Transverse colon (tissue), 4 donors: ENCODE data around the gene MZT2A. TPM values are rescaled to one million over a fixed set of nuclear protein-coding genes. Genes with fewer than 3 reads are reported as not detected.
"Not testable (repeated sequence)": the region's sequence is repeated elsewhere in the genome, so short reads cannot be mapped to it uniquely, and the experiment has no call there.

Experiments
- DNase-seq: peaks from one replicate; pipeline ENCODE4 v3.0.0-alpha.2; 2019
- H3K27ac ChIP-seq, 4 donors: fragments of 200-600 bp; sonication (generic); 2 replicates each; pipeline ENCODE4 v1.5.1; 2016 to 2018; ENCODE audit warnings: inconsistent platforms in 4 of 4
- H3K27me3 ChIP-seq: fragments of 200-600 bp; sonication (generic); 2 replicates; pipeline ENCODE4 v1.5.1; 2017; ENCODE audit warnings: inconsistent platforms
- H3K36me3 ChIP-seq, 4 donors: fragments of 200-600 bp; sonication (generic); 2 replicates each; pipeline ENCODE4 v1.5.1; 2017 to 2019; ENCODE audit warnings: inconsistent platforms in 4 of 4
- H3K4me1 ChIP-seq, 4 donors: fragments of 200-600 bp; sonication (generic); 2 replicates each; pipeline ENCODE4 v1.5.1; 2017 to 2020; ENCODE audit warnings: inconsistent platforms in 4 of 4
- H3K4me3 ChIP-seq, 4 donors: fragments of 200-600 bp; sonication (generic); 1 replicate in 1 of 4; 2 replicates in 3 of 4; pipeline versions ENCODE4 v1.5.1 to v1.6.1; 2017 to 2019; ENCODE audit warnings: inconsistent platforms in 4 of 4
- H3K9me3 ChIP-seq, 2 donors: fragments of 200-600 bp; sonication (generic); 2 replicates each; pipeline ENCODE4 v1.5.1; 2017 to 2019; ENCODE audit warnings: inconsistent platforms in 2 of 2
- WGBS, 2 donors: methylation state at CpG; one replicate each; pipeline ENCODE4 v1.1.5; 2018; ENCODE audit warnings: low coverage in 1 of 2; 5-methylcytosine and 5-hydroxymethylcytosine counted together
- in situ Hi-C, 4 donors: fragments of 200-750 bp; cut with MboI; loops; one replicate each; pipeline versions ENCODE4 v1.15.0 to v1.15.1; 2017; ENCODE audit warnings: low sequenced_read_pairs in 3 of 4, low pct_ligation_motif_present in 1 of 4, low pct_unique_long_range_greater_than_20kb in 1 of 4
- intact Hi-C: fragments of 100-400 bp; cut with DNase I; formaldehyde crosslinking; loops from one replicate; pipeline ENCODE4 v1.15.1; 2023; ENCODE audit warnings: low total_unique reads
- total RNA-seq, 4 donors: library from RNA; depleted of rRNA; stranded (reverse); fragments of >200 nt; gene quantifications; one replicate each; pipeline ENCODE4 v1.1.0, GENCODE V29; 2016

Gene MZT2A
- total RNA-seq, 4 donors from 2014 or later: 13.5 to 85.3 (median 43.4) TPM

DNA sequence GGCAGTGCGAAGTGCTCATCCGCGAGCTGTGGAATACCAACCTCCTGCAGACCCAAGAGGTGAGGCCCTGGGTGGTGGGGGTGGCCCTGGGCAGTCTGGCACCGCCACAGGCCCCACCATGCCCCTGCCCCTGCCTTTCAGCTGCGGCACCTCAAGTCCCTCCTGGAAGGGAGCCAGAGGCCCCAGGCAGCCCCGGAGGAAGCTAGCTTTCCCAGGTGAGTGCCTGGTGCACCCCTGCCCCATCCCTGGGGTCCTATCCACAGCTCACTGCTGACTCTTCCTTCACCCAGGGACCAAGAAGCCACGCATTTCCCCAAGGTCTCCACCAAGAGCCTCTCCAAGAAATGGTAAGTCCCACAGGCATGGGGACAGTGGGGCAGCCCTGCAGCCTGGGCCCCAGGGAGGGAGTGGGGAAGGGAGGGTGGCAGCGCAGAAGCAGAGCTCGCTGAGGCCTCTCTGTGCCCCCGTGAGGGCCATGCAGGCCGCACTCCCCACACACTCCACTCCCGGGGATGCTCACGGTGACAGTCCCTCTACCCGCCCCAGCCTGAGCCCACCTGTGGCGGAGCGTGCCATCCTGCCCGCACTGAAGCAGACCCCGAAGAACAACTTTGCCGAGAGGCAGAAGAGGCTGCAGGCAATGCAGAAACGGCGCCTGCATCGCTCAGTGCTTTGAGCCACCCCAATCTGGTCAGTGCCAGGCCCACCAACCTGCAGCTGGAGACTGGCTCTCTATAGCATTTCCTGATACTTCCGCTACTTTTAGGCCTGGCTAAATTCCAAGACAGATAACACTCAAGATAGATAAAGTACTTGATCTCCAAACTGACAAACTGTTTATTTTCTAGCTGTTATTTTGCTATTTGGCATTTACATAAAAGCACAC, 40.8 kb upstream of the MZT2A start:
- in situ Hi-C loops, H3K9me3 ChIP-seq, H3K27ac ChIP-seq, H3K36me3 ChIP-seq, H3K4me1 ChIP-seq, H3K27me3 ChIP-seq, H3K4me3 ChIP-seq, intact Hi-C loops, DNase-seq: not testable (repeated sequence)
- WGBS, 2 donors: 91% methylated on average over 18 of the region's 23 CpGs; no CpG with 5 or more reads in 1 of the 2 donors

DNA sequence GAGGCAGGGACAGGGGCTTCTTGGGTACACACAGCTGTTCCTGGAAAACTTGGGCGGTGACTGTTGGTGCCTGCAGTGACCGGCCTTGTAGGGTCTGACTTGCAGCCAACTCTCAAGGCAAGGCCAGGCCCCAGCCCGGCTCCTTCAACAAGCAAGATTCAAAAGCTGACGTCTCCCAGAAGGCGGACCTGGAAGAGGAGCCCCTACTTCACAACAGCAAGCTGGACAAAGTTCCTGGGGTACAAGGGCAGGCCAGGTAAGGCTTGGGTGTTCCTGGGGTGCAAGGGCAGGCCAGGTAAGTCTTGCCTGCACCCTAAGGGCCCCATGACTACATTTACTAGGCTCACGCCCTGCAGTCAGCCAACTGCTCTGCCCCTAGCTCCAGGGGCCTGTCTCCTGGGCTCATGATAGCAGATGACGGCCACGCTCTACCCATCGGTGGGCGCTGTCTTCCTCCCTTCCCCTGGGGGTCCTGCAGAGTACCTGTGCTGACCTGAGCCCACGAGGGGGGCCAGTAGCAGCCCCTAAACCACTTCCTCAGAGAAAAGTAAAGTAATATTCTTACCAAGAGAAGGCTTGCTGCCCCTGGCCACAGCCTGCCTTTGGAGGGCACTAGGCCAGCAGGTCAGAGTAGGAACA, 39.5 kb upstream of the MZT2A start:
- DNase-seq, in situ Hi-C loops, H3K27ac ChIP-seq, H3K4me3 ChIP-seq, H3K36me3 ChIP-seq, intact Hi-C loops, H3K27me3 ChIP-seq, H3K9me3 ChIP-seq: not testable (repeated sequence)
- H3K4me1 ChIP-seq: peaks cover 3 to 16% (median 9%) of the 10 kb centered on the region in 4 donors
- 83% methylated on average over 3 of the region's 11 CpGs; no CpG with 5 or more reads in 1 of the 2 donors for WGBS, 2 donors

DNA sequence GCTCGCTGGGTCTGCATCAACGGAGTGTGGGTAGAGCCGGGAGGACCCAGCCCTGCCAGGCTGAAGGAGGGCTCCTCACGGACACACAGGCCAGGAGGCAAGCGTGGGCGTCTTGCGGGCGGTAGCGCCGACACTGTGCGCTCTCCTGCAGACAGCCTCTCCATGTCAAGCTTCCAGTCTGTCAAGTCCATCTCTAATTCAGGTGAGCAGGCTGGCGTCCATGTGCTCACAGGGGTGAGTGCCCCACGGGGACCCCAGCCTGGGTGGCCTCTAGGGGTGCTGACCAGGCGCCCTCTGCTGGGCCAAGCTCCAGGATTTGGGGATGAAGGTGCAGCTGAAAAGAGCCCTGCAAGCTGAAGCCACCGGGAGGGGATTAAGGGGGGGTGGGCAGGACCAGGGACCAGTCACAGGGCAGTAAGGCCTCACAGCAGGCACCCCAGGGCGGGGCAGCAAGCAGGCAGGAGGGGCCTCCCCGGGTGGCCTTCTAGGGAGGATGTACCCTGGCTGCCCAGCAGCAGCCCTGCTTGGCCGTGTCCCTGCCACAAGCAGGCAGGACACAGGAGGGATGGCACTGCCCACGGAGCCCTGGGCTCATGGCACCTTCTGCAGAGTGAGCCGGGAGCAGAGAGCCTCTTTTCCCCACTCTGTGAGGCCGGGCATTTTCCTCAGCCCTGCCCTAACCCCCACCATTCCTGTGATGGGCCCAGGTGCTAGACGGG, 38.6 kb upstream of the MZT2A start:
- in situ Hi-C loops, DNase-seq, H3K4me3 ChIP-seq, H3K36me3 ChIP-seq, H3K27me3 ChIP-seq, H3K9me3 ChIP-seq, intact Hi-C loops, H3K27ac ChIP-seq: not testable (repeated sequence)
- H3K4me1 ChIP-seq: peaks cover 3 to 16% (median 9%) of the 10 kb centered on the region in 4 donors
- WGBS, 2 donors: 89% methylated on average over 15 of the region's 22 CpGs; no CpG with 5 or more reads in 1 of the 2 donors

DNA sequence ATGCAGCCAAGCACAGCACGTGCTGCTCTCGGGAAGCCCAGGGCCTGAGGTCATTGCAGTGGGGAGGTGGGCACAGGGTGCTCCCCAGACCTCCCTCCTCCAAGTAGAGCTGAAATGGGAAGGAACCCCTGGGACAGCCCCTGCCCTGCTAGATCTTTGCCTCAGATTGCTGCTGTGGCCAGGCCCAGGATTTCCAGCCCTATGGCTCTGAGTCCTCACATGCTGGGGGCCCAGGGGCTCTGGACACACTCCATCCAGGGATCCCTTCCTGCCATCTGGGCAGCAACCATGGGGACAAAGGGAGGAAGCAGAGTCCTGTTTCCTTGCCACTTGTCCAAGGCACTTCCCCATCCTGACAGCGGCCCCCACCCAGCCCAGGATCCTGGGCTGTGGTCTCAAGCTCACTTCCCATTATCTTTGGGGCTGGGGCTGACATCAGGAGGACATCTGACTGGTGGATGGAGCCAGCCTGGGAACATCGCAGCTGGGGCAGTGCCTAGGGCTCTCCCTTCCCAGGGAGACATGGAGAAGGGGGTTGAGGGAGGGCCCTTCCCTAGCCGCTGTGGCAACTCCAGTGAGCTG, 37.8 kb upstream of the MZT2A start:
- 100% methylated on average over 2 of the region's 5 CpGs; no CpG with 5 or more reads in 1 of the 2 donors for WGBS, 2 donors
- intact Hi-C loops: loop anchor here (10.0 kb wide), 1 partner anchor 115 kb away; no protein-coding TSS in a partner anchor
- in situ Hi-C loops: not testable (repeated sequence)

DNA sequence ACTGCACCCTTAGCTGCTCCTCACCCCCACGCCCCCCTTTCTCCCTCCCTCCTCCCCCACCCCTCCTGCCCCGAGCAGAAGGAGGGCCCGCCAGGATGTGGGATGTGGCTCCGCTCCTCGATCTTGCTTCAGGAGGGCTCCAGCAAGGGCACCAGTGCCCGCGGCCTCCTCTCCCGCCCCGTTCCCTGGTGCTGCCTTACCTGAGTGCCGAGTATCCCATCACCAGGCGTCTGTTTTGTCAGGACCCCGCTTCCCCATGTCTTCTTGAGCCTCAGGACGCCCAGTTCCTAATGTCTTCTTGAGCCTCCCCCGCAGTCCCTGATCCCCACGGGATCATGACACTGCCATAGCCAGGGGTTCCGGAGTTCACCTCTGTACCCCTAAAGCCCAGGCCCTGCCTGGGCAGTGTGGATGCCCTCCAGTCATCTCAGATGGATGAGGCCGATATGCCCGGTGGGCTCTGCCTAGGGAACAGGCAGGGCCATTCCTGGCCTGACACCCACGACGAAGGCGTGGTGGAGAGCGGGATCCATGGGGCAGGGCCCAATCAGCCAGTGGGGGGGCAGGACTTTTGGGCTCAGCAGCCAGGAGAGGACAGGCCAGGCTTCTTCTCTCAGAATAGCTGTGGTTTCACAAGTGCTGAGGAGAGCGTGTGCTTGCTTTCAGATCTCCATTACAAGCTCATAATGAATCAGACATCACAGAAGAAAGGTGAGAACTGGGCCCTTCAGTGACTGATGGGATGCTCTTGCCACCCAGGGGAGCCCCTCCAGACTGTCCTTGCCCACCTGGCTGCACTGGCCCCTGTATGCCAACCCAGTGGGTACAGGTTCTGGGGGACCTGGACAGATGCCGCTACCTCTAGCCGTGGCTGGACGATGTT, 37.0 kb upstream of the MZT2A start:
- intact Hi-C loops: loop anchor here (10.0 kb wide), 1 partner anchor 114 kb away; no protein-coding TSS in a partner anchor
- in situ Hi-C loops, DNase-seq, H3K27me3 ChIP-seq, H3K27ac ChIP-seq, H3K9me3 ChIP-seq, H3K36me3 ChIP-seq: not testable (repeated sequence)
- Histone ChIP-seq H3K4me3 (peak overlapping the region in 1 of 4 donors; percentile 53), H3K4me1 (peaks cover 3 to 16% (median 9%) of the 10 kb centered on the region in 4 donors)
- WGBS, 2 donors: 77% methylated on average over 21 of the region's 26 CpGs; no CpG with 5 or more reads in 1 of the 2 donors

More for the DNA sequence above, 37.8 kb upstream of the MZT2A start:
- H3K27ac ChIP-seq, H3K36me3 ChIP-seq, H3K9me3 ChIP-seq, DNase-seq, H3K4me3 ChIP-seq, H3K27me3 ChIP-seq: not testable (repeated sequence)
- H3K4me1 ChIP-seq: peaks cover 3 to 16% (median 9%) of the 10 kb centered on the region in 4 donors

DNA sequence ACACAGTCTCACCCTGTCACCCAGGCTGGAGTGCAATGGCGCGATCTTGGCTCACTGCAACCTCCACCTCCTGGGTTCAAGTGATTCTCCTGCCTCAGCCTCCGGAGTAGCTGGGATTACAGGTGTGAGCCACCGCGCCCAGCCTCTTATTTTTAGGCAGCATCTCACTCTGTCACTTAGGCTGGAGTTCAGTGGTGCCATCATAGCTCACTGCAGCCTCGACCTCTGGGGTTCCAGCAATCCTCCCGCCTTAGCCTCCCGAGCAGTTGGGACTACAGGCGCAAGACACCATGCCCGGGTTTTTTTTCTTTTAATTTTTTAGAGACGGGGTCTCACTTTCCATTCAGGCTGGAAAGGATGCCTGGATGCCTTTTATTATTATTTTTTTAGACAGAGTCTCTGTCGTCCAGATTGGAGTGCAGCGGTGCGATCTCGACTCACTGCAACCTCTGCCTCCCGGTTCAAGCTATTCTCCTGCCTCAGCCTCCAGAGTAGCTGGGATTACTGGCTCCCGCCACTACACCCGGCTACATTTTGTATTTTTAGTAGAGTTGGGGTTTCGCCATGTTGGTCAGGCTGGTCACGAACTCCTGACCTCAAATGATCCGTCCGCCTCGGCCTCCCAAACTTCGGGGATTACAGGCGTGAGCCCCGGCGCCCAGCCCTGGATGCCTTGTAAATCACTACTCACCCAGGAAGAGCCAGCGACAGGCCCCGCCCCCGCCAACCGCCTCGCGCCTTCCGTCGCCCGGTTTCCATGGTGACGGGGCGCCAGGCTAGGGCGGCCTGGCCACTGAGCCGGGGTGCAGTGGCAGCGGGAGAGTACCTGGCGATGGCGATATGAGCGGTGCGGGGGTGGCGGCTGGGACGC, 35.2 kb upstream of the MZT2A start, which contains the start of gene CCDC74A:
TSS of gene CCDC74A (plus strand) at position 758 of the 871 bp plus-strand sequence. CDS start at position 841, 83 bp downstream.
- Histone ChIP-seq H3K27ac (peak within 1 kb of the TSS; percentile 25 to 61 (median 28)), H3K4me3 (peak within 1 kb of the TSS in 3 of 4 donors; percentile 27 to 53 (median 35)), H3K4me1 (peaks cover 3 to 16% (median 9%) of the 10 kb centered on the region in 4 donors)
- intact Hi-C loops: loop anchor here (10.0 kb wide), 1 partner anchor 113 kb away; no protein-coding TSS in a partner anchor
- H3K36me3 ChIP-seq, H3K9me3 ChIP-seq, H3K27me3 ChIP-seq, in situ Hi-C loops: not testable (repeated sequence)
- peak; percentile 85 for DNase-seq
- WGBS, 2 donors: 36 to 83% methylated on average over 4 to 28 of the region's 47 CpGs

DNA sequence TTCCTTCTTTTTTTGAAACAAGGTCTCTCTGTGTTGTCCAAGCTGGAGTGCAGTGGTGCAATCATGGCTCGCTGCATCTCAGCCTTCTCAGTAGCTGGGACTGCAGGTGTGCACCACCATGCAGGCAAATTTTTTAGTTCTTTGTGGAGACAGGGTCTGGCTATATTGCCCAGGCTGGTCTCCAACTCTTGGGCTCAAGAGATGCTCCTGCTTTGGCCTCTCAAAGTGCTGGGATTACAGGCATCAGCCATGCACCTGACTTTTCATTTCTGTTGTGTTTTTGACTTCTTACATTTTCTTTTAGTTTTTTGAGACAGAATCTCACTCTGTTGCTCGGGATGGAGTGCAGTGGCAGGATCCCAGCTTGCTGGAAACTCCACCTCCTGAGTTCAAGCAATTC, 33.1 kb upstream of the MZT2A start:
- in situ Hi-C loops, H3K9me3 ChIP-seq, H3K27ac ChIP-seq, H3K4me3 ChIP-seq, H3K27me3 ChIP-seq, H3K36me3 ChIP-seq, DNase-seq: not testable (repeated sequence)
- peaks cover 3 to 16% (median 9%) of the 10 kb centered on the region in 4 donors for H3K4me1 ChIP-seq
- intact Hi-C loops: loop anchor here (10.0 kb wide), 1 partner anchor 110 kb away; no protein-coding TSS in a partner anchor
- WGBS, 2 donors: 75 to 82% methylated on average over 2 of the region's 2 CpGs
